HEK293 (cell line): ENCODE data around the gene DNASE2.

ENCODE experiments used
- HOXC10 ChIP-seq: sonication (generic); formaldehyde crosslinking; IDR thresholded peaks from 2 replicates; pipeline ENCODE4 v1.8.1; 2023; ENCODE audit warnings: mild to moderate bottlenecking, missing genetic modification reagents
- KLF16 ChIP-seq: fragments of 450-650 bp; formaldehyde crosslinking; IDR thresholded peaks from 2 replicates; pipeline ENCODE4 v1.5.1; 2017; ENCODE audit warnings: missing biosample characterization, missing genetic modification characterization
- SALL2 ChIP-seq: fragments of 450-650 bp; formaldehyde crosslinking; IDR thresholded peaks from 2 replicates; pipeline ENCODE4 v1.5.0; 2017; ENCODE audit warnings: missing biosample characterization, mild to moderate bottlenecking, missing genetic modification characterization, borderline replicate concordance
- ZBTB48 ChIP-seq: fragments of 450-650 bp; formaldehyde crosslinking; IDR thresholded peaks from 2 replicates; pipeline ENCODE4 v1.5.1; 2016; ENCODE audit warnings: missing biosample characterization, missing genetic modification characterization
- ZFP69B ChIP-seq: fragments of 450-650 bp; formaldehyde crosslinking; IDR thresholded peaks from 2 replicates; pipeline ENCODE4 v1.5.1; 2016; ENCODE audit warnings: missing biosample characterization, missing genetic modification characterization
- ZNF10 ChIP-seq: fragments of 450-650 bp; formaldehyde crosslinking; IDR thresholded peaks from 2 replicates; pipeline ENCODE4 v1.5.1; 2017; ENCODE audit warnings: missing biosample characterization, missing genetic modification characterization
- ZNF112 ChIP-seq: fragments of 450-650 bp; formaldehyde crosslinking; IDR thresholded peaks from 2 replicates; pipeline ENCODE4 v1.5.0; 2017; ENCODE audit warnings: missing biosample characterization, missing genetic modification characterization
- ZNF211 ChIP-seq: fragments of 450-650 bp; formaldehyde crosslinking; IDR thresholded peaks from 2 replicates; pipeline ENCODE4 v1.5.1; 2016; ENCODE audit warnings: low read depth, missing biosample characterization, missing genetic modification characterization
- ZNF274 ChIP-seq, 2 experiments: fragments of 200-500 bp in 1 of 2; fragments of 450-650 bp in 1 of 2; sonication (Bioruptor generic) in 1 of 2; formaldehyde crosslinking in 1 of 2; IDR thresholded peaks; 2 replicates each; pipeline versions ENCODE4 v1.5.1 to v1.6.1; 2014 to 2016; ENCODE audit warnings: borderline replicate concordance in 1 of 2, inconsistent platforms in 1 of 2, low read length in 1 of 2, missing biosample characterization in 1 of 2, missing genetic modification characterization in 1 of 2
- ZNF311 ChIP-seq: fragments of 450-650 bp; formaldehyde crosslinking; IDR thresholded peaks from 2 replicates; pipeline ENCODE4 v1.5.1; 2017; ENCODE audit warnings: missing biosample characterization, missing genetic modification characterization, borderline replicate concordance
- ZNF416 ChIP-seq: fragments of 450-650 bp; formaldehyde crosslinking; IDR thresholded peaks from 2 replicates; pipeline ENCODE4 v1.5.1; 2016; ENCODE audit warnings: missing biosample characterization, missing genetic modification characterization
- ZNF473 ChIP-seq: fragments of 450-650 bp; formaldehyde crosslinking; IDR thresholded peaks from 2 replicates; pipeline ENCODE4 v1.5.1; 2017; ENCODE audit warnings: missing biosample characterization, missing genetic modification characterization
- TF ChIP-seq, protein P1 (sequence below): fragments of 450-650 bp; formaldehyde crosslinking; IDR thresholded peaks from 2 replicates; pipeline ENCODE4 v1.5.1; 2016; ENCODE audit warnings: missing biosample characterization, missing genetic modification characterization
- TF ChIP-seq, protein P2 (sequence below): fragments of 450-650 bp; formaldehyde crosslinking; conservative IDR thresholded peaks from 2 replicates; pipeline ENCODE4 v1.5.1; 2016; ENCODE audit warnings: low read depth, missing biosample characterization, missing genetic modification characterization
- TF ChIP-seq, protein P3 (sequence below): fragments of 450-650 bp; formaldehyde crosslinking; IDR thresholded peaks from 2 replicates; pipeline ENCODE4 v1.5.1; 2016; ENCODE audit warnings: missing biosample characterization, missing genetic modification characterization
- TF ChIP-seq, protein P4 (sequence below): fragments of 450-650 bp; formaldehyde crosslinking; IDR thresholded peaks from 2 replicates; pipeline ENCODE4 v1.5.1; 2016; ENCODE audit warnings: missing biosample characterization, missing genetic modification characterization
- TF ChIP-seq, protein P5 (sequence below): fragments of 450-650 bp; IDR thresholded peaks from 2 replicates; pipeline ENCODE4 v1.5.1; 2018; ENCODE audit warnings: missing biosample characterization, mild to moderate bottlenecking, missing genetic modification characterization

DNASE2 gene

DNA sequence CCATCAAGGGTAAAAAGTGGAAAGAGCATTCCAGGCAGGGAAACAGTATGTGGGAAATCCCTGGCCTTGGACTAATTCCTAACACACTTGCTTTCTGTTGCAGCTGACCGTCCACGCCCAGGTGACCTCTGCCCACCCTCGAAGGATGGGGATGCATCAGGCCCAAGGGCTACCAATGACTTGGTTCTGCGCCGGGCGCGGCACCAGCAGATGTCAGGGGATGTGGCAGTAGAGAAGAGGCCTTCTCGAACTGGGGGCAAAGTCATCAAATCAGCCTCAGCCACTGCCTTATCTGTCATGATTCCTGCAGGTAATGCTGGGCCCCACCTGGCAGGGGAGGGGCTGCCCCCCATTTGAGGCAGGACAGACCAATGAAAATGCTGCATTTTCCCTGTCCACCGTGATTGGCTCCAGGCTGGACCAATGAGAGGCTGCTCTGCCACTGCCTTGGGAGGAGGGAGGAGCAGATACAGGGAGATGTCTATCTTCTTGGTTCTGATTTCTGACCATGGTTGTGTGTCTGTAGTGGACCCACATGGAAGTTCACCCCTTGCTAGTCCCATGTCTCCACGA lies 12.6 kb downstream of the DNASE2 start (continued):
- TF ChIP-seq, protein P1, sequence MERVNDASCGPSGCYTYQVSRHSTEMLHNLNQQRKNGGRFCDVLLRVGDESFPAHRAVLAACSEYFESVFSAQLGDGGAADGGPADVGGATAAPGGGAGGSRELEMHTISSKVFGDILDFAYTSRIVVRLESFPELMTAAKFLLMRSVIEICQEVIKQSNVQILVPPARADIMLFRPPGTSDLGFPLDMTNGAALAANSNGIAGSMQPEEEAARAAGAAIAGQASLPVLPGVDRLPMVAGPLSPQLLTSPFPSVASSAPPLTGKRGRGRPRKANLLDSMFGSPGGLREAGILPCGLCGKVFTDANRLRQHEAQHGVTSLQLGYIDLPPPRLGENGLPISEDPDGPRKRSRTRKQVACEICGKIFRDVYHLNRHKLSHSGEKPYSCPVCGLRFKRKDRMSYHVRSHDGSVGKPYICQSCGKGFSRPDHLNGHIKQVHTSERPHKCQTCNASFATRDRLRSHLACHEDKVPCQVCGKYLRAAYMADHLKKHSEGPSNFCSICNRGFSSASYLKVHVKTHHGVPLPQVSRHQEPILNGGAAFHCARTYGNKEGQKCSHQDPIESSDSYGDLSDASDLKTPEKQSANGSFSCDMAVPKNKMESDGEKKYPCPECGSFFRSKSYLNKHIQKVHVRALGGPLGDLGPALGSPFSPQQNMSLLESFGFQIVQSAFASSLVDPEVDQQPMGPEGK (tag by site-specific recombination) = 0 out of 2 replicates have a peak, but pooled peaks have one; percentile 14
- TF ChIP-seq ZNF416 (tag by site-specific recombination) (no peak), ZBTB48 (tag by site-specific recombination) (no peak), KLF16 (tag by site-specific recombination) (no peak), HOXC10 (CRISPR knock-in tag) (no peak), SALL2 (no peak), ZNF211 (tag by site-specific recombination) (no peak), ZNF274 (IDR thresholded peaks at IDR 0.05; ENCODE audit: low read length) (no peak), ZNF274 (tag by site-specific recombination; IDR thresholded peaks at IDR 0.05; ENCODE audit: borderline replicate concordance) (no peak), ZNF473 (tag by site-specific recombination) (no peak), ZNF311 (tag by site-specific recombination) (no peak), ZFP69B (tag by site-specific recombination) (peak; percentile 95), ZNF10 (tag by site-specific recombination) (no peak), ZNF112 (tag by site-specific recombination) (no peak)
- TF ChIP-seq, protein P2, sequence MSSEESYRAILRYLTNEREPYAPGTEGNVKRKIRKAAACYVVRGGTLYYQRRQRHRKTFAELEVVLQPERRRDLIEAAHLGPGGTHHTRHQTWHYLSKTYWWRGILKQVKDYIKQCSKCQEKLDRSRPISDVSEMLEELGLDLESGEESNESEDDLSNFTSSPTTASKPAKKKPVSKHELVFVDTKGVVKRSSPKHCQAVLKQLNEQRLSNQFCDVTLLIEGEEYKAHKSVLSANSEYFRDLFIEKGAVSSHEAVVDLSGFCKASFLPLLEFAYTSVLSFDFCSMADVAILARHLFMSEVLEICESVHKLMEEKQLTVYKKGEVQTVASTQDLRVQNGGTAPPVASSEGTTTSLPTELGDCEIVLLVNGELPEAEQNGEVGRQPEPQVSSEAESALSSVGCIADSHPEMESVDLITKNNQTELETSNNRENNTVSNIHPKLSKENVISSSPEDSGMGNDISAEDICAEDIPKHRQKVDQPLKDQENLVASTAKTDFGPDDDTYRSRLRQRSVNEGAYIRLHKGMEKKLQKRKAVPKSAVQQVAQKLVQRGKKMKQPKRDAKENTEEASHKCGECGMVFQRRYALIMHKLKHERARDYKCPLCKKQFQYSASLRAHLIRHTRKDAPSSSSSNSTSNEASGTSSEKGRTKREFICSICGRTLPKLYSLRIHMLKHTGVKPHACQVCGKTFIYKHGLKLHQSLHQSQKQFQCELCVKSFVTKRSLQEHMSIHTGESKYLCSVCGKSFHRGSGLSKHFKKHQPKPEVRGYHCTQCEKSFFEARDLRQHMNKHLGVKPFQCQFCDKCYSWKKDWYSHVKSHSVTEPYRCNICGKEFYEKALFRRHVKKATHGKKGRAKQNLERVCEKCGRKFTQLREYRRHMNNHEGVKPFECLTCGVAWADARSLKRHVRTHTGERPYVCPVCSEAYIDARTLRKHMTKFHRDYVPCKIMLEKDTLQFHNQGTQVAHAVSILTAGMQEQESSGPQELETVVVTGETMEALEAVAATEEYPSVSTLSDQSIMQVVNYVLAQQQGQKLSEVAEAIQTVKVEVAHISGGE = no peak
- TF ChIP-seq, protein P3, sequence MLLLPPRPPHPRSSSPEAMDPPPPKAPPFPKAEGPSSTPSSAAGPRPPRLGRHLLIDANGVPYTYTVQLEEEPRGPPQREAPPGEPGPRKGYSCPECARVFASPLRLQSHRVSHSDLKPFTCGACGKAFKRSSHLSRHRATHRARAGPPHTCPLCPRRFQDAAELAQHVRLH (tag by site-specific recombination) = no peak
- TF ChIP-seq, protein P4, sequence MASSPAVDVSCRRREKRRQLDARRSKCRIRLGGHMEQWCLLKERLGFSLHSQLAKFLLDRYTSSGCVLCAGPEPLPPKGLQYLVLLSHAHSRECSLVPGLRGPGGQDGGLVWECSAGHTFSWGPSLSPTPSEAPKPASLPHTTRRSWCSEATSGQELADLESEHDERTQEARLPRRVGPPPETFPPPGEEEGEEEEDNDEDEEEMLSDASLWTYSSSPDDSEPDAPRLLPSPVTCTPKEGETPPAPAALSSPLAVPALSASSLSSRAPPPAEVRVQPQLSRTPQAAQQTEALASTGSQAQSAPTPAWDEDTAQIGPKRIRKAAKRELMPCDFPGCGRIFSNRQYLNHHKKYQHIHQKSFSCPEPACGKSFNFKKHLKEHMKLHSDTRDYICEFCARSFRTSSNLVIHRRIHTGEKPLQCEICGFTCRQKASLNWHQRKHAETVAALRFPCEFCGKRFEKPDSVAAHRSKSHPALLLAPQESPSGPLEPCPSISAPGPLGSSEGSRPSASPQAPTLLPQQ (tag by site-specific recombination) = peak; percentile 86
- TF ChIP-seq, protein P5, sequence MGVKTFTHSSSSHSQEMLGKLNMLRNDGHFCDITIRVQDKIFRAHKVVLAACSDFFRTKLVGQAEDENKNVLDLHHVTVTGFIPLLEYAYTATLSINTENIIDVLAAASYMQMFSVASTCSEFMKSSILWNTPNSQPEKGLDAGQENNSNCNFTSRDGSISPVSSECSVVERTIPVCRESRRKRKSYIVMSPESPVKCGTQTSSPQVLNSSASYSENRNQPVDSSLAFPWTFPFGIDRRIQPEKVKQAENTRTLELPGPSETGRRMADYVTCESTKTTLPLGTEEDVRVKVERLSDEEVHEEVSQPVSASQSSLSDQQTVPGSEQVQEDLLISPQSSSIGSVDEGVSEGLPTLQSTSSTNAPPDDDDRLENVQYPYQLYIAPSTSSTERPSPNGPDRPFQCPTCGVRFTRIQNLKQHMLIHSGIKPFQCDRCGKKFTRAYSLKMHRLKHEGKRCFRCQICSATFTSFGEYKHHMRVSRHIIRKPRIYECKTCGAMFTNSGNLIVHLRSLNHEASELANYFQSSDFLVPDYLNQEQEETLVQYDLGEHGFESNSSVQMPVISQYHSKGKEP (tag by site-specific recombination) = no peak
